ENCODE data around the gene INSYN1. TPM values are rescaled to one million over a fixed set of nuclear protein-coding genes. Genes with fewer than 3 reads are reported as not detected.

The INSYN1 gene
- total RNA-seq, 4 donors from 2014 or later: 1.5 to 4.5 (median 2.3) TPM

DNA sequence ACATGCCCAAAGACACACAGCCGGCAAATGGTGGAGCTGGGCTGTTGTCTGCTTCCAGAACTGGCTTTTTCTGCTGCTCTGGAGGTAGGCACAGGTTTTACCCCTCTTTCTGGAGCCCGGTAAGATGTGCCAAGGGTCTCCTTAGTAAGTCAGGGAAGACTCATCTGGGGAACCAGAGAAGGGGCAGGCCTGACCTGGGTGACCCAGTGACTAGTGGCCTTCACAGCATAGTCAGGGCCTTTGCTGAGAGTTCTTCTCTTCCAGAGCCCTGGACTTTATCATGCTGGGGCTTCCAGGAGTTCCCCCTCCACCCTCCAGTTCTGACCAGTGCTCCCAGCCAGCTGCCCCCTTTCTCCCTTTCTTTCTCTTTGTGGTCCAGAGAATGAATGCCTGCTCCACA is 65.8 kb downstream of the INSYN1 start:
- WGBS, 2 donors (ENCODE audit: low coverage in 1 of 2): 100% methylated on average over 2 of the region's 2 CpGs; no CpG with 5 or more reads in 1 of the 2 donors
- TF ChIP-seq POLR2A (IDR thresholded peaks at IDR 0.05) (no peak), EP300 (IDR thresholded peaks at IDR 0.05; ENCODE audit: low read depth) (no peak), POLR2AphosphoS5 (IDR thresholded peaks at IDR 0.05) (no peak)
- TF ChIP-seq, protein P1, sequence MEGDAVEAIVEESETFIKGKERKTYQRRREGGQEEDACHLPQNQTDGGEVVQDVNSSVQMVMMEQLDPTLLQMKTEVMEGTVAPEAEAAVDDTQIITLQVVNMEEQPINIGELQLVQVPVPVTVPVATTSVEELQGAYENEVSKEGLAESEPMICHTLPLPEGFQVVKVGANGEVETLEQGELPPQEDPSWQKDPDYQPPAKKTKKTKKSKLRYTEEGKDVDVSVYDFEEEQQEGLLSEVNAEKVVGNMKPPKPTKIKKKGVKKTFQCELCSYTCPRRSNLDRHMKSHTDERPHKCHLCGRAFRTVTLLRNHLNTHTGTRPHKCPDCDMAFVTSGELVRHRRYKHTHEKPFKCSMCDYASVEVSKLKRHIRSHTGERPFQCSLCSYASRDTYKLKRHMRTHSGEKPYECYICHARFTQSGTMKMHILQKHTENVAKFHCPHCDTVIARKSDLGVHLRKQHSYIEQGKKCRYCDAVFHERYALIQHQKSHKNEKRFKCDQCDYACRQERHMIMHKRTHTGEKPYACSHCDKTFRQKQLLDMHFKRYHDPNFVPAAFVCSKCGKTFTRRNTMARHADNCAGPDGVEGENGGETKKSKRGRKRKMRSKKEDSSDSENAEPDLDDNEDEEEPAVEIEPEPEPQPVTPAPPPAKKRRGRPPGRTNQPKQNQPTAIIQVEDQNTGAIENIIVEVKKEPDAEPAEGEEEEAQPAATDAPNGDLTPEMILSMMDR (IDR thresholded peaks at IDR 0.05): no peak
- no peaks in the 10 kb centered on the region for H3K36me3 ChIP-seq
- no peak overlapping the region for H3K27ac ChIP-seq
- H3K4me1 ChIP-seq: peaks cover 4 to 65% (median 27%) of the 10 kb centered on the region in 4 donors
- H3K27me3 ChIP-seq: no peaks in the 10 kb centered on the region
- no peak overlapping the region for H3K4me3 ChIP-seq
- intact Hi-C loops (cut with DNase I; ENCODE audit: low total_unique reads): no loop called here
- in situ Hi-C loops (cut with MboI; ENCODE audit: low pct_ligation_motif_present in 1 of 4, low pct_unique_long_range_greater_than_20kb in 1 of 4, low sequenced_read_pairs in 3 of 4): no loop called here
- no peak for DNase-seq
- H3K9me3 ChIP-seq: no peaks in the 10 kb centered on the region

GRCh38 chr15:73686781-73687256 is 66.3 kb downstream of the INSYN1 start:
- no peaks in the 10 kb centered on the region for H3K36me3 ChIP-seq
- no peak overlapping the region for H3K4me3 ChIP-seq
- no peaks in the 10 kb centered on the region for H3K9me3 ChIP-seq
- peaks cover 4 to 64% (median 27%) of the 10 kb centered on the region in 4 donors for H3K4me1 ChIP-seq
- in situ Hi-C loops (cut with MboI; ENCODE audit: low pct_ligation_motif_present in 1 of 4, low pct_unique_long_range_greater_than_20kb in 1 of 4, low sequenced_read_pairs in 3 of 4) (no loop called here), intact Hi-C loops (cut with DNase I; ENCODE audit: low total_unique reads) (no loop called here)
- no peak for DNase-seq
- no peaks in the 10 kb centered on the region for H3K27me3 ChIP-seq
- WGBS, 2 donors (ENCODE audit: low coverage in 1 of 2): 51% methylated on average over 4 of the region's 4 CpGs; no CpG with 5 or more reads in 1 of the 2 donors
- no peak overlapping the region for H3K27ac ChIP-seq
- TF ChIP-seq, protein P1 (IDR thresholded peaks at IDR 0.05): no peak
- TF ChIP-seq POLR2AphosphoS5 (IDR thresholded peaks at IDR 0.05) (no peak), POLR2A (IDR thresholded peaks at IDR 0.05) (no peak), EP300 (IDR thresholded peaks at IDR 0.05; ENCODE audit: low read depth) (no peak)

GRCh38 chr15:73685981-73686380 is 67.2 kb downstream of the INSYN1 start:
- Histone ChIP-seq H3K27ac (peak overlapping the region in 3 of 4 donors; percentile 17 to 40 (median 24)), H3K36me3 (no peaks in the 10 kb centered on the region), H3K4me3 (no peak overlapping the region), H3K4me1 (peaks cover 4 to 56% (median 24%) of the 10 kb centered on the region in 4 donors), H3K9me3 (no peaks in the 10 kb centered on the region), H3K27me3 (no peaks in the 10 kb centered on the region)
- no peak for DNase-seq
- WGBS, 2 donors (ENCODE audit: low coverage in 1 of 2): 59 to 82% methylated on average over 3 to 6 of the region's 6 CpGs
- TF ChIP-seq POLR2A (IDR thresholded peaks at IDR 0.05) (no peak), POLR2AphosphoS5 (IDR thresholded peaks at IDR 0.05) (no peak), EP300 (IDR thresholded peaks at IDR 0.05; ENCODE audit: low read depth) (no peak)
- TF ChIP-seq, protein P1 (IDR thresholded peaks at IDR 0.05): no peak
- intact Hi-C loops (cut with DNase I; ENCODE audit: low total_unique reads) (no loop called here), in situ Hi-C loops (cut with MboI; ENCODE audit: low pct_ligation_motif_present in 1 of 4, low pct_unique_long_range_greater_than_20kb in 1 of 4, low sequenced_read_pairs in 3 of 4) (no loop called here)

Other genes starting within 250 kb of the INSYN1 start
- 100 to 1,000 TPM in 3 of 4 donors, 10 to 100 TPM in 1; 77.8 to 187 (median 135) TPM for gene NPTN, start 120.0 kb downstream of the INSYN1 start, total RNA-seq
- 100 to 1,000 TPM in 1 of 4 donors, 10 to 100 TPM in 3; 26.8 to 110 (median 45.7) TPM for gene CD276, start 69.0 kb downstream of the INSYN1 start, total RNA-seq
- gene TBC1D21, start 120.2 kb upstream of the INSYN1 start, total RNA-seq: not detected
- gene LOXL1, start 173.1 kb upstream of the INSYN1 start, total RNA-seq: 1 to 10 TPM in 3 of 4 donors, not detected in 1; 1.8 to 6.8 (median 1.9) TPM
- 10 to 100 TPM in 1 of 4 donors, 1 to 10 TPM in 2, under 1 TPM in 1; 0.75 to 14.6 (median 4.5) TPM for gene STOML1, start 238.9 kb upstream of the INSYN1 start, total RNA-seq
- 100 to 1,000 TPM in 1 of 4 donors, 10 to 100 TPM in 3; 35.1 to 128 (median 70.0) TPM for gene PML, start 241.4 kb upstream of the INSYN1 start, total RNA-seq